DND-41 (cell line): ENCODE results near the gene NRIP1.

Experiments
- ATAC-seq: fragments of 200-7000 bp; cut with Tn5 transposase; 3 replicates; pipeline ENCODE4 v1.9.1; 2021; ENCODE audit warnings: low read depth; ENCODE audit not compliant: insufficient read depth
- DNase-seq: peaks from one replicate; pipeline ENCODE4 v3.0.0-alpha.2; 2020
- H2AFZ ChIP-seq: 2 replicates; pipeline ENCODE4 v1.6.0; 2012; ENCODE audit warnings: low read depth, low read length
- H3K27ac ChIP-seq: 2 replicates; pipeline ENCODE4 v1.5.1; 2012; ENCODE audit warnings: low read length, inconsistent platforms
- H3K27me3 ChIP-seq: fragments of 200-600 bp; sonication (generic); 2 replicates; pipeline ENCODE4 v1.6.0; 2012; ENCODE audit warnings: low read length, mild to moderate bottlenecking, inconsistent platforms; ENCODE audit not compliant: insufficient read depth, poor library complexity
- H3K36me3 ChIP-seq: 2 replicates; pipeline ENCODE4 v1.5.1; 2012; ENCODE audit warnings: low read length, inconsistent platforms; ENCODE audit not compliant: insufficient read depth
- H3K4me1 ChIP-seq: 2 replicates; pipeline ENCODE4 v1.5.1; 2012; ENCODE audit warnings: mild to moderate bottlenecking, low read length; ENCODE audit not compliant: insufficient read depth
- H3K4me2 ChIP-seq: 2 replicates; pipeline ENCODE4 v1.6.0; 2012; ENCODE audit warnings: mild to moderate bottlenecking, moderate library complexity, low read length, inconsistent platforms; ENCODE audit not compliant: insufficient read depth
- H3K4me3 ChIP-seq, 2 experiments: fragments of 200-600 bp in 1 of 2; shearing (Covaris generic) in 1 of 2; 2 replicates each; pipeline ENCODE4 v1.5.1; 2012 to 2016; ENCODE audit warnings: inconsistent platforms in 2 of 2, low read length in 2 of 2, mild to moderate bottlenecking in 2 of 2, low read depth in 1 of 2, moderate library complexity in 1 of 2
- H3K79me2 ChIP-seq: 2 replicates; pipeline ENCODE4 v1.6.0; 2012; ENCODE audit warnings: low read length, inconsistent platforms; ENCODE audit not compliant: insufficient read depth
- H3K9ac ChIP-seq: 2 replicates; pipeline ENCODE4 v1.6.0; 2012; ENCODE audit warnings: low read depth, mild to moderate bottlenecking, inconsistent platforms, low read length, moderate library complexity
- H3K9me3 ChIP-seq: 2 replicates; pipeline ENCODE4 v1.5.1; 2012; ENCODE audit warnings: low read length, moderate library complexity, mild to moderate bottlenecking, inconsistent platforms; ENCODE audit not compliant: insufficient read depth, severe bottlenecking
- H4K20me1 ChIP-seq: 2 replicates; pipeline ENCODE4 v1.6.0; 2012; ENCODE audit warnings: low read length; ENCODE audit not compliant: insufficient read depth
- EZH2 ChIP-seq: IDR thresholded peaks from 3 replicates; pipeline ENCODE4 v1.6.1; 2012; ENCODE audit warnings: borderline replicate concordance, low read depth, mild to moderate bottlenecking, moderate library complexity, low read length, inconsistent platforms; ENCODE audit not compliant: severe bottlenecking
- TF ChIP-seq, protein P1 (sequence below): IDR thresholded peaks from 2 replicates; pipeline ENCODE4 v1.5.1; 2012; ENCODE audit warnings: borderline replicate concordance, low read length, moderate library complexity, mild to moderate bottlenecking; ENCODE audit not compliant: poor library complexity, severe bottlenecking; ENCODE audit errors: extremely low read depth

The NRIP1 gene

DNA sequence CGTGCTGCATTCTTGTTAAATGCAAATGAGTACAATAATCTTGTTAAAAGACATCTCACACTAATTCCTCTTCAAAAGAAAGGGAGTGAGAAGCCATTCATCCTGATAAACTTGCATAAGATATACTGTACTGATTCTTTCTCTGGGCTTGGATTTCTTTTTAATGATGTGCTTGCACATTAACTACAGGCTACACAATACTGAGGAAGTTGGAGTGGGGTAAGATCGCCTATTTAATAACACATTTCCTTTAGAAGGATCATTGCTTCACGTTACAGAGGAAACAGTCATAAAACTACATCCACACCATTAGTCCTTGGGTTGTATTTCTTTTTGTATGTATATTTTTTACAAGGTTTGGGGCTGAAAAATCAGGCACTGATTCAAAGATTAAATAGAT is 36.6 kb downstream of the NRIP1 start:
- TF ChIP-seq, protein P1, sequence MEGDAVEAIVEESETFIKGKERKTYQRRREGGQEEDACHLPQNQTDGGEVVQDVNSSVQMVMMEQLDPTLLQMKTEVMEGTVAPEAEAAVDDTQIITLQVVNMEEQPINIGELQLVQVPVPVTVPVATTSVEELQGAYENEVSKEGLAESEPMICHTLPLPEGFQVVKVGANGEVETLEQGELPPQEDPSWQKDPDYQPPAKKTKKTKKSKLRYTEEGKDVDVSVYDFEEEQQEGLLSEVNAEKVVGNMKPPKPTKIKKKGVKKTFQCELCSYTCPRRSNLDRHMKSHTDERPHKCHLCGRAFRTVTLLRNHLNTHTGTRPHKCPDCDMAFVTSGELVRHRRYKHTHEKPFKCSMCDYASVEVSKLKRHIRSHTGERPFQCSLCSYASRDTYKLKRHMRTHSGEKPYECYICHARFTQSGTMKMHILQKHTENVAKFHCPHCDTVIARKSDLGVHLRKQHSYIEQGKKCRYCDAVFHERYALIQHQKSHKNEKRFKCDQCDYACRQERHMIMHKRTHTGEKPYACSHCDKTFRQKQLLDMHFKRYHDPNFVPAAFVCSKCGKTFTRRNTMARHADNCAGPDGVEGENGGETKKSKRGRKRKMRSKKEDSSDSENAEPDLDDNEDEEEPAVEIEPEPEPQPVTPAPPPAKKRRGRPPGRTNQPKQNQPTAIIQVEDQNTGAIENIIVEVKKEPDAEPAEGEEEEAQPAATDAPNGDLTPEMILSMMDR = no peak
- no peak for TF ChIP-seq EZH2
- peaks cover 8% of the 10 kb centered on the region; the same call in 1 of the 2 replicates for H4K20me1 ChIP-seq
- H3K9me3 ChIP-seq = no peaks in the 10 kb centered on the region
- no peaks in the 10 kb centered on the region for H3K27me3 ChIP-seq
- DNase-seq (no peak), ATAC-seq (no peak)
- no peak overlapping the region for H3K9ac ChIP-seq
- H3K4me1 ChIP-seq = no peaks in the 10 kb centered on the region
- no peak overlapping the region for H3K4me3 ChIP-seq
- no peak overlapping the region for H3K27ac ChIP-seq
- peaks cover 81% of the 10 kb centered on the region for H3K79me2 ChIP-seq
- no peak overlapping the region for H2AFZ ChIP-seq
- H3K4me2 ChIP-seq = no peak overlapping the region
- 0 out of 2 replicates have a peak, but pooled peaks cover 8% of the 10 kb centered on the region for H3K36me3 ChIP-seq

GRCh38 chr21:15027056-15027455 is 37.7 kb downstream of the NRIP1 start:
- no peaks in the 10 kb centered on the region for H3K4me1 ChIP-seq
- peaks cover 84% of the 10 kb centered on the region for H3K79me2 ChIP-seq
- no peak overlapping the region for H3K27ac ChIP-seq
- ATAC-seq (no peak), DNase-seq (no peak)
- no peaks in the 10 kb centered on the region for H3K27me3 ChIP-seq
- H4K20me1 ChIP-seq = peaks cover 15% of the 10 kb centered on the region; the same call in 1 of the 2 replicates
- H3K9me3 ChIP-seq = no peaks in the 10 kb centered on the region
- no peak overlapping the region for H3K4me2 ChIP-seq
- 0 out of 2 replicates have a peak, but pooled peaks cover 8% of the 10 kb centered on the region for H3K36me3 ChIP-seq
- TF ChIP-seq, protein P1 = no peak
- no peak for TF ChIP-seq EZH2
- H3K9ac ChIP-seq = no peak overlapping the region
- H2AFZ ChIP-seq = no peak overlapping the region
- no peak overlapping the region for H3K4me3 ChIP-seq

DNA sequence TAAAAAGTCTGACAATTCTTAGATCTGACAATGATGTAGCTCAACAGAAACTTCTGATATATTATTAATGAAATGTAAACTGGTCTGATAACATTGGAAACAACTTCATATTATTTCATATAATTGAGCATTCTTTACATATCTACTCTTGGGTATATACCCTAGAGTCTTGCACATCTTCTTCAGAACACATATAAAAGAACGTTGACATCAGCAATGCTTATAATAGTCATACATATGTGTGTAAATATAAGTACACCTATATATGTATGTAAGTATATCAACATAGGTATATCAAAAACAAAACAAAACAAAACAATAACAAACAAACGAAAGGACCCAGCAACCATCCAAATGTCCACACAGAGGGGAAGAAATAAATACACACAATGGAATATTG is 38.4 kb downstream of the NRIP1 start:
- Histone ChIP-seq H3K9ac (no peak overlapping the region), H2AFZ (no peak overlapping the region), H3K27ac (no peak overlapping the region), H3K9me3 (no peaks in the 10 kb centered on the region), H3K4me1 (no peaks in the 10 kb centered on the region; the same call in 1 of the 2 replicates), H3K4me2 (no peak overlapping the region), H3K4me3 (no peak overlapping the region), H3K27me3 (no peaks in the 10 kb centered on the region), H4K20me1 (peaks cover 20% of the 10 kb centered on the region; the same call in 1 of the 2 replicates), H3K79me2 (peaks cover 88% of the 10 kb centered on the region), H3K36me3 (0 out of 2 replicates have a peak, but pooled peaks cover 8% of the 10 kb centered on the region)
- TF ChIP-seq EZH2 = no peak
- TF ChIP-seq, protein P1 = no peak
- ATAC-seq (no peak), DNase-seq (no peak)

GRCh38 chr21:15023776-15024175 is 41.0 kb downstream of the NRIP1 start:
- Histone ChIP-seq H3K27ac (no peak overlapping the region), H3K9ac (no peak overlapping the region), H3K4me2 (no peak overlapping the region), H2AFZ (no peak overlapping the region), H3K27me3 (no peaks in the 10 kb centered on the region), H3K9me3 (no peaks in the 10 kb centered on the region), H3K36me3 (no peaks in the 10 kb centered on the region), H4K20me1 (peaks cover 16% of the 10 kb centered on the region; the same call in 1 of the 2 replicates), H3K4me3 (no peak overlapping the region), H3K79me2 (peaks cover 92% of the 10 kb centered on the region), H3K4me1 (peaks cover 8% of the 10 kb centered on the region; the same call in 1 of the 2 replicates)
- no peak for ATAC-seq
- DNase-seq = no peak
- TF ChIP-seq EZH2 = no peak
- TF ChIP-seq, protein P1 = no peak
